ENCODE data around the gene PALLD. TPM values are rescaled to one million over a fixed set of nuclear protein-coding genes. Genes with fewer than 3 reads are reported as not detected.
A peak's percentile ranks its signal among the peaks of the same experiment; 100 is the strongest.

The PALLD gene
- total and polyA plus RNA-seq, 9 donors, result 86.1 to 155 (median 146) TPM

DNA sequence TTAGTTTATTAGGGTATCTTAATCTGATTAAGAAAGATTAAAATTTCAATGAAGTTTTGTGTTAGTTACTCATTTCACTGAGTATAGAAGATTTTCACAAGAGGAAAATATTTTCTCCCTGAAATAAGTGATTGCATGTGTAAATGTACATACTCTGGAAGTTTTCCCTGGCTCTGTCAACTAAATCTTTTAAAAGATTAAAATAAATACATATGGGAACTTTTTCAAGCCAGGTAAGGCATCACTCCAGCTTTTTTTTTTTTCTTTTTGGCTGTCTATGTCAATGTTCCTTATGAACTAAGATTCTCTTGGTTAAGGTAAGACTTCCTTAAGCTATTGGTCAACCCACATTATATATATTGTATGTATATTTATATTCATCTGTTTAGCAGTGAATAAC, 395.6 kb downstream of the PALLD start:
- Histone ChIP-seq H3K9me3 (replicated peaks; ENCODE audit: control insufficient read depth, low read depth, low read length) (no peaks in the 10 kb centered on the region), H3K36me3 (ENCODE audit: control insufficient read depth, insufficient read depth, low read length) (peaks cover 36% of the 10 kb centered on the region), H3K4me3 (ENCODE audit: low read length) (no peak overlapping the region), H3K4me1 (ENCODE audit: control insufficient read depth, insufficient read depth, low read length) (no peaks in the 10 kb centered on the region), H3K27me3 (ENCODE audit: control insufficient read depth, insufficient read depth, low read length) (no peaks in the 10 kb centered on the region), H3K27ac (ENCODE audit: low read length) (peak overlapping the region; percentile 32)
- DNase-seq, result peak; percentile 86

DNA sequence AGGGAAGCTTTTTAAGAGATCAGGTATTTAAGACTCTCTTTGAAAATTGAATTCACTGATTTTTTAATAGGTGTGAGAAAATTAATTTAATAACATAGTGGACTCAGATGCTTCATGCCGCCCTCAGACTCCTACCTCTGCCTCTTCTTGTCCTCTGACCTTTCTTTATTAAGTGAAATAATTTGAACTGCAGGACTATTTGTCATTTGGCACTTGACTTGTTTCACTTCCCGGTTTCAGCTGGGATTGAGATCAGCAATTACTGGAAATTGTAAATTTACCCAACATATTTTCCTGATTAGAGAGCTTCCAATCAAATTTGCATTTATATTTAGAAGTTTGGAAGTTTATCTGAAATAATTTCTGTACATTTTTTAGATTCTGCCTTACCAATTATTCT, 396.4 kb downstream of the PALLD start:
- no peaks in the 10 kb centered on the region for H3K9me3 ChIP-seq (replicated peaks; ENCODE audit: control insufficient read depth, low read depth, low read length)
- H3K4me1 ChIP-seq (ENCODE audit: control insufficient read depth, insufficient read depth, low read length), result no peaks in the 10 kb centered on the region
- H3K4me3 ChIP-seq (ENCODE audit: low read length), result no peak overlapping the region
- no peak for DNase-seq
- no CpG with 5 or more reads among the region's 2 CpGs for WGBS (ENCODE audit: insufficient coverage)
- H3K27ac ChIP-seq (ENCODE audit: low read length), result no peak overlapping the region
- no peaks in the 10 kb centered on the region for H3K27me3 ChIP-seq (ENCODE audit: control insufficient read depth, insufficient read depth, low read length)
- H3K36me3 ChIP-seq (ENCODE audit: control insufficient read depth, insufficient read depth, low read length), result peaks cover 42% of the 10 kb centered on the region

DNA sequence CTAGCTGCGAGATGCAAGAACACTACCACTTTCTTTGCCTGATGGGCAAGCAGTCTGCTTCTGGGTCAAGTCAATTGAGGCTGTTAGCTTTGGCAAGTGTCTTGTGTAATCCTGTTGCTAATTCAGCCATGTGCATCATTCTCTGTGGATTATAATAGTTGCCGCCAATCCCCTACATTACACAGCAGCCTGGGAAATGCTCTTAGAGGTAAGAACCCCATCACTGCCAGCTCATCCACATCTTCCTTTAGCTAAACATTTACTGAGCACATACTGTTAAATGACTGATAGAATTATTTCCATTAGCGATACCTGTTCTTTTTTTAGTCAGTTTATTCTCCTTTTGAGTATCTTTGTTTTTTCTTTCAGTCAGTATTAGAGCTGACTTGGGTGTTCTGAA, 397.0 kb downstream of the PALLD start:
- H3K36me3 ChIP-seq (ENCODE audit: control insufficient read depth, insufficient read depth, low read length), result peaks cover 44% of the 10 kb centered on the region
- no peaks in the 10 kb centered on the region for H3K4me1 ChIP-seq (ENCODE audit: control insufficient read depth, insufficient read depth, low read length)
- no peak for DNase-seq
- WGBS (ENCODE audit: insufficient coverage), result 100% methylated on average over 1 of the region's 3 CpGs
- no peak overlapping the region for H3K4me3 ChIP-seq (ENCODE audit: low read length)
- no peak overlapping the region for H3K27ac ChIP-seq (ENCODE audit: low read length)
- H3K27me3 ChIP-seq (ENCODE audit: control insufficient read depth, insufficient read depth, low read length), result no peaks in the 10 kb centered on the region
- H3K9me3 ChIP-seq (replicated peaks; ENCODE audit: control insufficient read depth, low read depth, low read length), result no peaks in the 10 kb centered on the region

DNA sequence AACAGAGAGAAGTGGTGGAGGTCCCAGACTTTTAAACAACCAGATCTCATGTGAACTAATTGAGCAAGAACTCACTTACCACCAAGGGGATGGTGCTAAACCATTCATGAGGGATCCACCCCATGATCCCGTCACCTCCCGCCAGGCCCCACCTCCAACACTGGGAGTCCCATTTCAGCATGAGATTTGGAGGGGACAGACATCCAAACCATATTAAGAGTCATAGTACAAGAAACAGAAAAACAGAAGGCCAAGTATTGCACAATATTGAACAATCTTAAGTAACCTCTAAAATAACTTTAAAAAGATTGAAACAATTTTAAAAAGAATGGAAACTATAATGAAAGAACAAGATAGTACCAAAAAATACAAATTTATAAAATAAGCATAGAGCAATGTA, 403.2 kb downstream of the PALLD start:
- no peak for DNase-seq
- Histone ChIP-seq H3K27me3 (ENCODE audit: control insufficient read depth, insufficient read depth, low read length) (no peaks in the 10 kb centered on the region), H3K9me3 (replicated peaks; ENCODE audit: control insufficient read depth, low read depth, low read length) (no peaks in the 10 kb centered on the region), H3K36me3 (ENCODE audit: control insufficient read depth, insufficient read depth, low read length) (peaks cover 34% of the 10 kb centered on the region), H3K4me3 (ENCODE audit: low read length) (no peak overlapping the region), H3K27ac (ENCODE audit: low read length) (no peak overlapping the region), H3K4me1 (ENCODE audit: control insufficient read depth, insufficient read depth, low read length) (no peaks in the 10 kb centered on the region)
- no CpG with 5 or more reads among the region's 2 CpGs for WGBS (ENCODE audit: insufficient coverage)

DNA sequence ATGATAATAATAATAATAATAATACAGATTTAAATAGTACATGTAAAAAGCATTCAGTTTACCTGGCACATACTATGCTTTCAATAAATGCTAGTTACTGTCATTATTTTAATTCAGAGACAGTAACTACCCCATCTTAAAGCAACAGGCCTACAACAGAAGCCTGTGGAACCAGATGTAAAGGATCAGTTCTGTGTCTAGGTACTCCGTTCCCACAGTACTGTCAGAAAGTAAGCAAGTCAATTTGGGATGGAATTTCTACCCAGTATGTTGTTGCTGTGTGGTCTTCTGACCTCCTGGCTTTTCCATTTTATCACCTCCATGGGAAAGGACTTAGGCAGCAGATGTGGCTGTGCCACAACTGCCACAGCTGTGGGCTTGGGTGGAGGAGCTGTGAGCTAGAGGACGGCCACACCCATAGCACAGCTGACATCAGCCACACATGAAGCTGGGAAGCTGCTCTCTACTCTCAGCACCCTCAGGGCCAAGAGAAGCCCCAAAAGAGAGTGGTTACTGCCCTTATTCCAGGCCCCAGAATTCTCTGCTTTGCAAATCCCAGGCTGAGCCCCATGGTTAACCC, 410.4 kb downstream of the PALLD start:
- Histone ChIP-seq H3K27ac (ENCODE audit: low read length) (peak overlapping the region; percentile 81), H3K9me3 (replicated peaks; ENCODE audit: control insufficient read depth, low read depth, low read length) (no peaks in the 10 kb centered on the region), H3K4me3 (ENCODE audit: low read length) (no peak overlapping the region), H3K4me1 (ENCODE audit: control insufficient read depth, insufficient read depth, low read length) (peaks cover 8% of the 10 kb centered on the region), H3K36me3 (ENCODE audit: control insufficient read depth, insufficient read depth, low read length) (peaks cover 23% of the 10 kb centered on the region), H3K27me3 (ENCODE audit: control insufficient read depth, insufficient read depth, low read length) (no peaks in the 10 kb centered on the region)
- 30% methylated on average over 1 of the region's 2 CpGs for WGBS (ENCODE audit: insufficient coverage)
- peak; percentile 82 for DNase-seq

DNA sequence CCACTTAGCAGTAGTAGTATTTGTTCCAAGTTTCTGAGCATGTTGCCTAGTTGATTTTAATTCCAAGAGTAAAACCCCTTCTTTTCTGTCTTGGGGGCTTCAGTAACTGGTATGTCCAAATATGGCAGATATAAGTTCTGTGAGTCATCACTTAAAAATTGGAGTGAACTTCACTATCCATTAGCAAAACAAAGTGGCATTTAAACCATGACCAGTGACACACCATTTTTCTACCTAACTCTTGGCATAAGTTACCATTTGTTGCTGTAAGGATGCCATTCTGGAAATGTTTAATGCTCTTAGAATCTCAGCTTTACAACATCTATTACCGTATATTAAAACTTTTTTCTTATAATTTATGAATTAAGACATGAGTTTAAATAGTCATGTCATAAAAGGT, 411.2 kb downstream of the PALLD start:
- Histone ChIP-seq H3K9me3 (replicated peaks; ENCODE audit: control insufficient read depth, low read depth, low read length) (no peaks in the 10 kb centered on the region), H3K27ac (ENCODE audit: low read length) (peak overlapping the region; percentile 81), H3K4me1 (ENCODE audit: control insufficient read depth, insufficient read depth, low read length) (peaks cover 8% of the 10 kb centered on the region), H3K4me3 (ENCODE audit: low read length) (no peak overlapping the region), H3K27me3 (ENCODE audit: control insufficient read depth, insufficient read depth, low read length) (no peaks in the 10 kb centered on the region), H3K36me3 (ENCODE audit: control insufficient read depth, insufficient read depth, low read length) (peaks cover 18% of the 10 kb centered on the region)
- DNase-seq, result no peak
- WGBS (ENCODE audit: insufficient coverage), result no CpG with 5 or more reads among the region's 1 CpG

DNA sequence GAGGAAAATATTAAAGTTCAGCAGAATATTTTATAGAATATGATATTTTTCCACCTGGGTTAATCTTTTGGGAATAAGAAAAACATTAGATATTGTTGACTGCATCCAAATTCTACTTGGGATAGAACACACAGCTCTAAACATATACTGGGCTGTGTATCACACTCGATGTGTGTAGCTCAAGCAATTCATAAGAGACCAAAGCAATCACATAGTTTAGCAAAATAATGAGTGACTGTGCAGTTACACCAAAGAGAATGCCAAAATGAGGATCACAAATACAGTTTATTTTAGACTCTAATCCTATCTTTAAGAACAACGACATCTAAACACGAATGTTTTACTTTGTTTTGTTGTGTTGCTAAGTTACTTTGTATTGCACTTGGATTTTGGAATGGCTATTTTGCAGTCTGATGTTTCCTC, 412.0 kb downstream of the PALLD start:
- H3K4me3 ChIP-seq (ENCODE audit: low read length), result no peak overlapping the region
- peak overlapping the region; percentile 81 for H3K27ac ChIP-seq (ENCODE audit: low read length)
- peaks cover 20% of the 10 kb centered on the region for H3K36me3 ChIP-seq (ENCODE audit: control insufficient read depth, insufficient read depth, low read length)
- no CpG with 5 or more reads among the region's 3 CpGs for WGBS (ENCODE audit: insufficient coverage)
- peaks cover 8% of the 10 kb centered on the region for H3K4me1 ChIP-seq (ENCODE audit: control insufficient read depth, insufficient read depth, low read length)
- no peaks in the 10 kb centered on the region for H3K9me3 ChIP-seq (replicated peaks; ENCODE audit: control insufficient read depth, low read depth, low read length)
- no peaks in the 10 kb centered on the region for H3K27me3 ChIP-seq (ENCODE audit: control insufficient read depth, insufficient read depth, low read length)
- peak; percentile 95 for DNase-seq

DNA sequence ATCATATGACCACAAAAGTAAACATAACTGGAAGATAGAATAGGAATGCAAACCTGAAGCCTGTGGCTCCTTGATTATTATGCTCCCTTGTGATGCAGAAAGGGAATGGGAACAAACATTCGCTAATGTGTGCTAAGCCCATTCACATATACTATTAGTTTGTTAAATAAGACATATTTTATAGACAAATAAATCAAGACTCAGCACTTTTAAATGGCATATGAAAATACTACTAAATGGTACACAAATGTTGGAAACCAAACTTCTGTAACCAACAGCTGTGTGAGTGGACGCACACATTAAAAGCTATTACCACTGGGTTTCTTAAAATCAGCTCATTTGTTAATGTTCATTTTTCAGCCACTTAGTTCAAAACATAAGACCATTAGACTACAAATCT, 417.2 kb downstream of the PALLD start:
- H3K4me3 ChIP-seq (ENCODE audit: low read length), result no peak overlapping the region
- H3K9me3 ChIP-seq (replicated peaks; ENCODE audit: control insufficient read depth, low read depth, low read length), result no peaks in the 10 kb centered on the region
- no peaks in the 10 kb centered on the region for H3K4me1 ChIP-seq (ENCODE audit: control insufficient read depth, insufficient read depth, low read length)
- no peak for DNase-seq
- peaks cover 17% of the 10 kb centered on the region for H3K36me3 ChIP-seq (ENCODE audit: control insufficient read depth, insufficient read depth, low read length)
- no CpG with 5 or more reads among the region's 2 CpGs for WGBS (ENCODE audit: insufficient coverage)
- no peaks in the 10 kb centered on the region for H3K27me3 ChIP-seq (ENCODE audit: control insufficient read depth, insufficient read depth, low read length)
- no peak overlapping the region for H3K27ac ChIP-seq (ENCODE audit: low read length)

DNA sequence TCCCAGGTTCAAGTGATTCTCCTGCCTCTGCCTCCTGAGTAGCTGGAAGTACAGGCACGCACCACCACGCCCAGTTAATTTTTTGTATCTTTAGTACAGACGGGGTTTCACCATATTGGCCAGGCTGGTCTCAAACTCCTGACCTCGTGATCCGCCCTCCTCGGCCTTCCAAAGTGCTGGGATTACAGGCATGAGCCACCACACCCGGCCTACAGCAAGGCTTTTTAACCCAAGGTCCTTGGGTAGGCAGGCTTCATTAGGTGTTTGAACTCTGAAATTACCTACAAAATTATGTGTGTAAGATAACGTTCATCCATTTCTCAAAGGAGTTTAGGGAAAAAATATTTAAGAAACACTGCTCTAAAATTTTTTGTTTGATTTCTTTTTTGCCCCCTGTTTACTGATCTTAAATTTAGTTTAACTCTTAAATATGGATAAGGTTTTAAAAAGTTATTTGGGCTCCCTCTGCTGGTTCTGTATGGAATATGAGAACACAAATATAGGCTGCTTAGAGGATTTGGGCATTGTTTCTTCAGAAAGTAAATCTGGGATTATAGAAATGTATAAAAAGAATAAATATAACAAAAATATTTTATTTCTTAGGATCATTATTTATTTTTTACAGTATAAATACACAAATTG, 420.4 kb downstream of the PALLD start:
- H3K27ac ChIP-seq (ENCODE audit: low read length), result no peak overlapping the region
- peaks cover 3% of the 10 kb centered on the region for H3K4me1 ChIP-seq (ENCODE audit: control insufficient read depth, insufficient read depth, low read length)
- no peaks in the 10 kb centered on the region for H3K9me3 ChIP-seq (replicated peaks; ENCODE audit: control insufficient read depth, low read depth, low read length)
- peak; percentile 82 for DNase-seq
- peaks cover 25% of the 10 kb centered on the region for H3K36me3 ChIP-seq (ENCODE audit: control insufficient read depth, insufficient read depth, low read length)
- H3K4me3 ChIP-seq (ENCODE audit: low read length), result no peak overlapping the region
- no peaks in the 10 kb centered on the region for H3K27me3 ChIP-seq (ENCODE audit: control insufficient read depth, insufficient read depth, low read length)
- 91% methylated on average over 5 of the region's 8 CpGs for WGBS (ENCODE audit: insufficient coverage)

DNA sequence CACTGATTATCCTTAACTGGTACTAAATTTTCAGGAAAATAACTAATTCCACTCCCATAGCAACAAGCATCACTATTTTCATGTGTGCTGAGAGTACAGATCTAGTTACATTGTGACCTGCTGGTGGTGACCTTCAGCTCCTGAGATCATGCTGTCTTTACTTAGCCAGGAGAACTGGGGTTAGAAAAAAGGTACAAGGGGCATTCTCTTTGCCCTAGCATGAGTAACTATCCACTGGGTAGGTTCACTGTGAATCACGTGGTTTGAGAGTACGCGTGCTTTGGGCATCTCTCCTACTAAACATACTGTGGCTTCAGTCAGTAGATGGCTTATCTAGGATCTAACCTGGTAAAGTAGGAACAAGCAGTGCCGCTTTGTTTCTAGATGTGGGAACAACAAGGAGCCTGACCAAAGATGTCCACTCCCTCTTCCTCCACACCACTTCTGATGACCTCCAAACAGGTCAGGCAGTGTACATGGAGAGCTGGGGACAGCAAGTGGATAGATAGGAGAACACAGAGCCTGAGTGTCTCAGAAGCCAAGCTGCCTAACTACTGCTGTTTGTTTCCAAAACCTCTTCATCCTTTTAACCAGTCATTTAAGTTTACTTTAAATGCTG, 423.0 kb downstream of the PALLD start:
- H3K9me3 ChIP-seq (replicated peaks; ENCODE audit: control insufficient read depth, low read depth, low read length), result no peaks in the 10 kb centered on the region
- H3K4me3 ChIP-seq (ENCODE audit: low read length), result no peak overlapping the region
- DNase-seq, result no peak
- H3K27ac ChIP-seq (ENCODE audit: low read length), result no peak overlapping the region
- peaks cover 27% of the 10 kb centered on the region for H3K36me3 ChIP-seq (ENCODE audit: control insufficient read depth, insufficient read depth, low read length)
- H3K27me3 ChIP-seq (ENCODE audit: control insufficient read depth, insufficient read depth, low read length), result no peaks in the 10 kb centered on the region
- no CpG with 5 or more reads among the region's 4 CpGs for WGBS (ENCODE audit: insufficient coverage)
- peaks cover 5% of the 10 kb centered on the region for H3K4me1 ChIP-seq (ENCODE audit: control insufficient read depth, insufficient read depth, low read length)
